Fibroblast of pulmonary artery (primary cell): ENCODE results near the gene KCNQ1OT1.

Experiments
- DNase-seq: peaks from one replicate; pipeline ENCODE4 v3.0.0-alpha.2; 2010; ENCODE audit warnings: low read depth
- H3K4me3 ChIP-seq: replicated peaks from 2 replicates; pipeline ENCODE4 v1.5.1; 2011; ENCODE audit warnings: low read depth, mild to moderate bottlenecking, control low read depth, low read length, moderate library complexity
- TF ChIP-seq, protein P1 (sequence below): IDR thresholded peaks from 2 replicates; pipeline ENCODE4 v1.5.1; 2011; ENCODE audit warnings: mild to moderate bottlenecking, control low read depth, low read length, inconsistent platforms; ENCODE audit errors: missing control alignments

Gene KCNQ1OT1

DNA sequence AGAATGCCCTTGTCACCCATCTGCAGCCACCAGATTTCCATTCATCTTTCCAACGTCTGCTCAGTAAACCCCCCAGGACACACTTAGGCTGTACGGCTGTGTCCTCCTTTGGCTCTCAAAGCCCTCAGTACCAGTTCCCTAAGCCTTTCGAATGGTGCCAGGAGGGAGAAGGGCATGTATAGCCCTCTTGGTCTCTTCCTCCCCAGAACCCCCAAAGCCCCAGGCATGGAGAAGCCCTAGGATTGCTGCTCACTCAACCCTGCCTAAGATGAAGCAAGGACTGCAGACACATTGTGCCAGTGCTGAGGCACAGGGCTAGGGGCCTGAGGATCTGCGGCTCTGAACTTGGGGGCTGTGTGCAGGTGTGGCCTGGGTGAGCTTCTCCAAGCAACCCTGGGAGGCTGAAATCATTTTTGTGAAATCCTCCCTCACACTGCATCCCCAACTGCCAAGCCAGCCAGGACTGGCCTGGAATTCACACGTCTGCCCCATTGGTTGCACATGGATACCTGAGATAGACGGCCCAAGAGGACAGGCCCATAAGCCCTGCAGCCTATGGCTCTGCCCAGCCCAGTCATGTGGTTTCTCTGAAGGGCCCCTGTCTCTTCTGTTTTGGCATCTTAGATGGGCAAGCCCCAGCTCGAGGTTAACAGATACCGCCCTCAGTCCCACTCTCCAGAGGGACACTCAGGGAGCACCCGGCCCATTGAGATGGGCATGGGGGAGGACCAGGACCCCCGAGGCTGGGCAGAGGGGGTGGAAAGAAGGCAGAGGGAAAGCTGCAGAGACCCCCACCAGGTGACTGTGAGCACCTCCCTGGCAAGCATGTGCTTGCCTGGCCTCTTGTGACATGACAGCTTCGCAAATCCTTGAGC lies 34.0 kb downstream of the KCNQ1OT1 start:
- TF ChIP-seq, protein P1, sequence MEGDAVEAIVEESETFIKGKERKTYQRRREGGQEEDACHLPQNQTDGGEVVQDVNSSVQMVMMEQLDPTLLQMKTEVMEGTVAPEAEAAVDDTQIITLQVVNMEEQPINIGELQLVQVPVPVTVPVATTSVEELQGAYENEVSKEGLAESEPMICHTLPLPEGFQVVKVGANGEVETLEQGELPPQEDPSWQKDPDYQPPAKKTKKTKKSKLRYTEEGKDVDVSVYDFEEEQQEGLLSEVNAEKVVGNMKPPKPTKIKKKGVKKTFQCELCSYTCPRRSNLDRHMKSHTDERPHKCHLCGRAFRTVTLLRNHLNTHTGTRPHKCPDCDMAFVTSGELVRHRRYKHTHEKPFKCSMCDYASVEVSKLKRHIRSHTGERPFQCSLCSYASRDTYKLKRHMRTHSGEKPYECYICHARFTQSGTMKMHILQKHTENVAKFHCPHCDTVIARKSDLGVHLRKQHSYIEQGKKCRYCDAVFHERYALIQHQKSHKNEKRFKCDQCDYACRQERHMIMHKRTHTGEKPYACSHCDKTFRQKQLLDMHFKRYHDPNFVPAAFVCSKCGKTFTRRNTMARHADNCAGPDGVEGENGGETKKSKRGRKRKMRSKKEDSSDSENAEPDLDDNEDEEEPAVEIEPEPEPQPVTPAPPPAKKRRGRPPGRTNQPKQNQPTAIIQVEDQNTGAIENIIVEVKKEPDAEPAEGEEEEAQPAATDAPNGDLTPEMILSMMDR: no peak
- DNase-seq: no peak
- H3K4me3 ChIP-seq: no peak overlapping the region

DNA sequence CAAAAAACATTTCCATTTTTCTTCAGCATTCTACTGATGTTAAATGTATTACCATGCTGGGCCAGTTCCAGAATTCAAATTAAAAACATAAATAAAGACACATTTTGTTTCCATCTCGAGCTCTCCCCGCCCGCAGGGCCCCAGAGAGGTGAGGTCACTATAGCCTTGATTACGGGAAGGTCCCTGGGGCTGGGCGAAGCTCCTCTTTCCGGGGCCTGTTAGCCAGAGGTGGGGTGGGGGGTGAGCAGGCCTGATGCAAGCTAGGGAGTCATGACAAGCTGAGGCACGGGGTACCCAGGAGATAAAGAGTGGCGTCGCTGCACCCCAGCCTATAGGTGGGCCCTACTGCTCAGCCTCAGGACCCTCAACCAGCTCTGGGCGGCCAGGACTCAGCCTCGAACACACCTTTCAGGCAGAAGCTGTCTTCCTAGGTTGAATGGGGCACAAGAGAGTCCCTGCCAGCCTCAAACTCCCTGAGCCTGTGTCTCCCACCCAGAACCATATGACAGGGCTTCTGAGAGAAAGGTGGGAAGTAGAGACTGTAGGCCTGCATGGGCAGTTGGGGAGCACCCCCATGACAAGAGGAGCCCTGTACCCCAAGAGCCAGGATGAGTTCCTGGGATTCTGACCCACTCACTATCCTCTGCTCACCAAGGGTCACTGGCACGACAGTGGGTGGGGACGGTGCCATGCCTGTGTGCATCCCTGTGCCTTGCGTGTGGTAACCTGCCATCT lies 34.8 kb downstream of the KCNQ1OT1 start:
- no peak overlapping the region for H3K4me3 ChIP-seq
- TF ChIP-seq, protein P1: no peak
- no peak for DNase-seq

- H3K4me3 ChIP-seq: no peak overlapping the region
- TF ChIP-seq, protein P1: no peak
- DNase-seq: no peak
Observed at GRCh38 chr11:2664376-2664775, 35.4 kb downstream of the KCNQ1OT1 start.

DNA sequence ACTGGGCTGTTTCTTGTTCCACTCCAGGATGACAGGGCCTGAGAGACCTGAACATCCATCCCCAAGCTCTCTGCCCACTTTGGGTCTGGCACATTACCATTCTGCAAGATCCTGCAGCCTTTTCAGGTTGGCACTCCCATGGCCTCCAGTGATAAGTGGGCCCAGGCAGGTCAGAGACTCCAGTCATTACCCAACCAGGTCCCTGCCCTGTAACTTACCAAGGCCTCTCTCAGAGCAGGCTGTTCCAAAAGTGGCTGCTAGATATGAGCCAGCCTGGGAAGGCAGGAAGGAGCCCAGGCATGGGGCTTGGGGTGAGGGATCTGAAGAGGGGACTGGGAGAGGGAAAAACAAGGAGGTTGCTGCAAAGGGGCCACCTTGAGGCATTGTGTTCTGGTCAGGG lies 35.9 kb downstream of the KCNQ1OT1 start:
- no peak overlapping the region for H3K4me3 ChIP-seq
- DNase-seq: no peak
- TF ChIP-seq, protein P1: no peak

GRCh38 chr11:2663506-2663905 lies 36.3 kb downstream of the KCNQ1OT1 start:
- TF ChIP-seq, protein P1: no peak
- no peak for DNase-seq
- H3K4me3 ChIP-seq: no peak overlapping the region

DNA sequence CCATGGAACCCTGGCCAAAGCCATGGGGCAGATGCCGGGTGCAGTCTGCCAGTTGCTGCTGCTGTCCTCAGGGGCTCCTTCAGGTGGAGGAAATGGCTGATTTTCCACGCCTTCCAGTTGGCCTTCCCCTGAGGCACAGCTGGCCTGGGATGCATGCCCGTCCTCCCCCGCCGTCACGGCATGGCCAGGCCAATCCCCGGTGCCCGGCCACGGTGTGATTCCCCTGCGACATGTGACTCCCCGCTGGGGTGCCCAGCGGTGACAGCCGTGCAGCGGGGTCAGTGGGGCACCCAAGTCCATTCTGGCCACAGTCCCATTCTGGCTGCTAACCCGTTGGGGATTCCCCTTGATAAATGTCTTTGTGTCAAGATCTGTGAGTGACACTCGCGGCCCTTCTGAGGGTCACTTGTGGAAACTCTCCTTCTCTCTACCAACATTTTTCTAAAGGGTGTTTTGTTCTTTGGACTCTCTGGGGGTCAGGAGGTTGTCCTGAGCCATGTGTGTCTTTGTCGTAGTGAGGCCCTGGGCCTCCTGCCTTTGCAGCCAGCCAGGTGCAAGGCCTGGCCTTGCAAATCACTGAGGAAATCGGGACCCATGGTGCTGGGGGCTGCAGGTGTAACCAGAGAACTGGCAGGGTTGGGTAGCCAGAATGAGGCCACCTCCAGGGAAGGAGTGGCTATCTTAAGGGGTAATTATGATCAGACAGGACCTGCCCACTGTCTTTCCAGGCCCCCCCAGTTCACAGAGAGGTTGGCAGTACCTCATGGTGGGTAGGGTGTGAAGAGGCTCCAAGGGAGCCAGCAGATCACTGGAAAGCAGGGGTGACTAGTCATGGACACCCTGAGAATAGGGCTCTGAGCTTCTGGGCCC lies 37.1 kb downstream of the KCNQ1OT1 start:
- no peak for DNase-seq
- no peak overlapping the region for H3K4me3 ChIP-seq
- TF ChIP-seq, protein P1: no peak
